SK-N-SH (cell line): ENCODE results near the gene ABHD8. TPM values are rescaled to one million over a fixed set of nuclear protein-coding genes. Genes with fewer than 3 reads are reported as not detected.

Source experiments
- CTCF ChIA-PET: fragments of 300-600, 350-600 bp; formaldehyde crosslinking; extraction: SDS; loops from one replicate; lab custom pipeline; 2021; lab: Yijun Ruan, JAX
- POLR2A ChIA-PET: fragments of 350-600 bp; sonication (Branson Sonifier 250); formaldehyde crosslinking; extraction: SDS; loops from one replicate; lab custom pipeline; 2020; ENCODE audit warnings: antibody characterized with exemption, inconsistent platforms; lab: Yijun Ruan, JAX
- DNase-seq: peaks from one replicate; pipeline ENCODE4 v3.0.0; 2012
- H2AFZ ChIP-seq: fragments of 200-600 bp; sonication (generic); 2 replicates; pipeline ENCODE4 v1.8.1; 2016; ENCODE audit warnings: antibody characterized with exemption, mild to moderate bottlenecking, low read depth
- H3F3A ChIP-seq: fragments of 200-600 bp; sonication (generic); replicated peaks from 2 replicates; pipeline ENCODE3; 2016; ENCODE audit warnings: antibody characterized with exemption, mild to moderate bottlenecking; ENCODE audit not compliant: insufficient read depth
- H3K27ac ChIP-seq, 2 experiments: fragments of 200-500 bp in 1 of 2; fragments of 200-600 bp in 1 of 2; sonication (Bioruptor generic) in 1 of 2; sonication (generic), shearing (Covaris generic) in 1 of 2; 2 replicates each; pipeline versions ENCODE4 v1.5.1 to v1.6.1; 2014 to 2016; ENCODE audit warnings: low read depth in 2 of 2, inconsistent platforms in 1 of 2, low read length in 1 of 2, mild to moderate bottlenecking in 1 of 2, mixed read lengths in 1 of 2
- H3K27me3 ChIP-seq: fragments of 200-600 bp; sonication (generic), shearing (Covaris generic); 2 replicates; pipeline ENCODE4 v1.6.1; 2016; ENCODE audit warnings: mixed run types; ENCODE audit not compliant: insufficient read depth
- H3K36me3 ChIP-seq, 2 experiments: fragments of 200-500 bp in 1 of 2; fragments of 200-600 bp in 1 of 2; sonication (Bioruptor generic) in 1 of 2; sonication (generic) in 1 of 2; replicated peaks in 1 of 2; 2 replicates each; pipeline versions ENCODE3 to v1.5.1; 2014 to 2016; ENCODE audit warnings: low read length in 1 of 2, mild to moderate bottlenecking in 1 of 2; ENCODE audit not compliant: insufficient read depth in 2 of 2, control insufficient read depth in 1 of 2
- H3K4me1 ChIP-seq, 2 experiments: fragments of 200-500 bp in 1 of 2; fragments of 200-600 bp in 1 of 2; sonication (Bioruptor generic) in 1 of 2; sonication (generic), shearing (Covaris generic) in 1 of 2; 2 replicates each; pipeline versions ENCODE4 v1.5.1 to v1.6.1; 2014 to 2016; ENCODE audit warnings: low read depth in 1 of 2, low read length in 1 of 2, mixed run types in 1 of 2; ENCODE audit not compliant: insufficient read depth in 2 of 2, control insufficient read depth in 1 of 2
- H3K4me2 ChIP-seq: fragments of 200-600 bp; sonication (generic), shearing (Covaris generic); 2 replicates; pipeline ENCODE4 v1.6.1; 2017; ENCODE audit warnings: mixed run types
- H3K4me3 ChIP-seq, 2 experiments: fragments of 200-500 bp in 1 of 2; fragments of 200-600 bp in 1 of 2; sonication (Bioruptor generic) in 1 of 2; sonication (generic), shearing (Covaris generic) in 1 of 2; 2 replicates each; pipeline versions ENCODE4 v1.5.1 to v1.8.1; 2014 to 2016; ENCODE audit warnings: low read depth in 2 of 2, inconsistent platforms in 1 of 2, low read length in 1 of 2, mild to moderate bottlenecking in 1 of 2, mixed read lengths in 1 of 2, moderate library complexity in 1 of 2
- H3K79me2 ChIP-seq: fragments of 200-600 bp; sonication (generic); 2 replicates; pipeline ENCODE4 v1.8.1; 2017; ENCODE audit warnings: mild to moderate bottlenecking; ENCODE audit not compliant: insufficient read depth
- H3K9ac ChIP-seq: fragments of 200-600 bp; sonication (generic); 2 replicates; pipeline ENCODE4 v1.6.1; 2017; ENCODE audit warnings: mixed run types
- H3K9me2 ChIP-seq: fragments of 200-600 bp; sonication (generic); 2 replicates; pipeline ENCODE4 v1.6.1; 2017; ENCODE audit warnings: mixed run types
- H3K9me3 ChIP-seq: fragments of 200-600 bp; sonication (generic); 2 replicates; pipeline ENCODE4 v1.6.1; 2017; ENCODE audit warnings: mixed run types, mild to moderate bottlenecking, moderate library complexity
- H4K20me1 ChIP-seq: fragments of 200-600 bp; sonication (generic); 2 replicates; pipeline ENCODE4 v1.6.1; 2017; ENCODE audit warnings: mild to moderate bottlenecking, mixed run types; ENCODE audit not compliant: insufficient read depth
- CHD2 ChIP-seq: fragments of 150-350 bp; IDR thresholded peaks from 2 replicates; pipeline ENCODE4 v1.6.1; 2018; ENCODE audit warnings: low read length; ENCODE audit not compliant: partially characterized antibody
- ELF1 ChIP-seq: IDR thresholded peaks from 2 replicates; pipeline ENCODE4 v1.4.0; 2012
- EP300 ChIP-seq, 2 experiments: IDR thresholded peaks; 2 replicates each; pipeline versions ENCODE4 v1.4.0 to v1.6.1; 2012; ENCODE audit warnings: borderline replicate concordance in 1 of 2, low read depth in 1 of 2, low read length in 1 of 2
- FOSL2 ChIP-seq: IDR thresholded peaks from 2 replicates; pipeline ENCODE4 v1.4.0; 2012; ENCODE audit warnings: low read depth, mild to moderate bottlenecking, moderate library complexity, borderline replicate concordance
- FOXJ3 ChIP-seq: sonication (generic); formaldehyde crosslinking; IDR thresholded peaks from 2 replicates; pipeline ENCODE4 v1.5.1; 2020; ENCODE audit warnings: mild to moderate bottlenecking, missing genetic modification reagents
- GATA2 ChIP-seq: sonication (generic); formaldehyde crosslinking; IDR thresholded peaks from 2 replicates; pipeline ENCODE4 v1.5.0; 2020; ENCODE audit warnings: mild to moderate bottlenecking, missing genetic modification reagents
- IRF3 ChIP-seq: fragments of 150-350 bp; IDR thresholded peaks from 2 replicates; pipeline ENCODE4 v1.6.1; 2016; ENCODE audit warnings: mild to moderate bottlenecking, low read depth, low read length
- MAX ChIP-seq: IDR thresholded peaks from 2 replicates; pipeline ENCODE4 v1.4.0; 2012; ENCODE audit warnings: low read depth
- MEF2A ChIP-seq: IDR thresholded peaks from 2 replicates; pipeline ENCODE4 v1.4.0; 2012; ENCODE audit warnings: low read depth, borderline replicate concordance
- PBX3 ChIP-seq: IDR thresholded peaks from 2 replicates; pipeline ENCODE4; 2012
- POLR2AphosphoS5 ChIP-seq: IDR thresholded peaks from 2 replicates; pipeline ENCODE4 v1.6.1; 2012; ENCODE audit warnings: low read depth, low read length
- REST ChIP-seq: IDR thresholded peaks from 2 replicates; pipeline ENCODE4 v1.6.1; 2012; ENCODE audit warnings: mild to moderate bottlenecking, low read depth, low read length, moderate library complexity
- RFX5 ChIP-seq: IDR thresholded peaks from 2 replicates; pipeline ENCODE4 v1.6.1; 2012; ENCODE audit warnings: mild to moderate bottlenecking, improper control_type of control experiment, low read length
- RXRA ChIP-seq: IDR thresholded peaks from 2 replicates; pipeline ENCODE4 v1.4.0; 2012; ENCODE audit warnings: low read depth, mild to moderate bottlenecking, borderline replicate concordance
- SIN3A ChIP-seq: IDR thresholded peaks from 2 replicates; pipeline ENCODE4 v1.6.1; 2012; ENCODE audit warnings: low read depth, mild to moderate bottlenecking, low read length, moderate library complexity, borderline replicate concordance
- SMC3 ChIP-seq: IDR thresholded peaks from 2 replicates; pipeline ENCODE4 v1.6.1; 2012; ENCODE audit warnings: low read depth, low read length, improper control_type of control experiment
- TCF12 ChIP-seq: IDR thresholded peaks from 2 replicates; pipeline ENCODE4 v1.4.0; 2012
- TEAD4 ChIP-seq: IDR thresholded peaks from 2 replicates; pipeline ENCODE4 v1.4.0; 2012; ENCODE audit warnings: mild to moderate bottlenecking, borderline replicate concordance; ENCODE audit not compliant: insufficient read depth
- YY1 ChIP-seq: IDR thresholded peaks from 2 replicates; pipeline ENCODE4 v1.4.0; 2012; ENCODE audit warnings: low read depth, mild to moderate bottlenecking
- WGBS: methylation state at CpG from one replicate; pipeline ENCODE4 v1.1.6; 2017; ENCODE audit warnings: low lambda C conversion rate; 5-methylcytosine and 5-hydroxymethylcytosine counted together
- polyA plus RNA-seq, 3 experiments: library from polyadenylated mRNA; depleted of rRNA; stranded (reverse); fragments of >200 nt; gene quantifications; 2 replicates each; pipeline ENCODE4 v1.2.3, GENCODE V29; 2012

Gene ABHD8
- polyA plus RNA-seq, 1 of the 3 experiments (the other 2 are of a cell fraction), result 11.1 TPM

GRCh38 chr19:17312189-17313113 is 9.2 kb upstream of the ABHD8 start:
- Histone ChIP-seq H3K4me3 (peak overlapping the region in 1 of 2 experiments; percentile 17; a peak in 1 of 4 replicates), H3K9me3 (no peaks in the 10 kb centered on the region), H3F3A (peaks cover 5% of the 10 kb centered on the region), H3K4me1 (peaks cover 6 to 12% of the 10 kb centered on the region in 2 experiments; a peak in 2 of 4 replicates), H2AFZ (no peak overlapping the region), H3K36me3 (peaks cover 14 to 27% of the 10 kb centered on the region in 2 experiments), H3K79me2 (peaks cover 55% of the 10 kb centered on the region), H3K27ac (0 out of 4 replicates have a peak overlapping the region, but pooled peaks of 1 of the 2 experiments have one; percentile 40), H3K4me2 (peak overlapping the region; percentile 97; the same call in 1 of the 2 replicates), H3K9ac (peak overlapping the region; percentile 51; the same call in 1 of the 2 replicates), H4K20me1 (peaks cover 17% of the 10 kb centered on the region)
- no peak for DNase-seq
- CTCF ChIA-PET, result interaction anchor here (1.1 to 1.4 kb wide), 3 partner anchors 12 to 74 kb away, joined by 3 to 5 read pairs (median 4); no protein-coding TSS in a partner anchor
- no peak for TF ChIP-seq MAX
- no peak for TF ChIP-seq TEAD4
- no peak for TF ChIP-seq REST
- no peak for TF ChIP-seq SMC3
- no peak for TF ChIP-seq YY1
- no peak for TF ChIP-seq RXRA
- TF ChIP-seq MEF2A, result no peak
- no peak for TF ChIP-seq PBX3
- no peak for TF ChIP-seq RFX5
- TF ChIP-seq IRF3, result no peak
- no peak for TF ChIP-seq SIN3A
- TF ChIP-seq POLR2AphosphoS5, result no peak
- no peak for TF ChIP-seq ELF1
- no peak for TF ChIP-seq FOXJ3 (CRISPR knock-in tag)
- TF ChIP-seq EP300 (IDR thresholded peaks at IDR 0.05; ENCODE audit: borderline replicate concordance in 1 of 2, low read depth in 1 of 2, low read length in 1 of 2), result no peak
- TF ChIP-seq TCF12, result no peak
- TF ChIP-seq GATA2 (CRISPR knock-in tag), result no peak
- no peak for TF ChIP-seq CHD2
- no peak for TF ChIP-seq FOSL2
- TF ChIP-seq, all 33 proteins: peak for 0
- POLR2A ChIA-PET, result interaction anchor here (0.9 to 1.0 kb wide), 2 partner anchors 9 to 18 kb away, joined by 4 to 5 read pairs; no protein-coding TSS in a partner anchor
- Histone ChIP-seq H3K27me3 (no peaks in the 10 kb centered on the region), H3K9me2 (no peaks in the 10 kb centered on the region)
- WGBS, result 84% methylated on average over 15 of the region's 20 CpGs
